ENCODE results near the gene CST4. TPM values are rescaled to one million over a fixed set of nuclear protein-coding genes. Genes with fewer than 3 reads are reported as not detected.

CST4 gene
- total and polyA plus RNA-seq, 2 experiments from 2014 or later, result 0.23 TPM; not detected in 1

DNA sequence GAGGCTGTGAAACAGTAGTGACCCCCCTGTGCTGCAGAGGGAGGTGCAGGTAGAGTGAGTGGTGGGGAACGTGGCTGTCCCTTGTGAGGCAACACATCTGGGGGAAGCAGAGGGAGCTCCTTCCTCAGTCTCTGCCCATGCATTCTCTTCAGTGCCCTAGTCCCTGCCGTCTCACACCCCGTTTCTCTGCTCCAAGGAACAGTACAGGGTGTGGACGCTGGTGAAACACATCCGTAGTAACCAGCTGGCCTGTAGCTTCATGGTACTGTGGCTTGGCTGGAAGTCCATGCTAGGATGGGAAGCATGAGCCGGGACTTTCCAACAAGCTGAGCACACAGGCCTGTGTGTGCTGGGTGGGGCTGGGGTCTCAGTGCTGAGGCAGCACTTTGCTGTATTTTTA, 25.7 kb downstream of the CST4 start:
- no peaks in the 10 kb centered on the region for H4K20me1 ChIP-seq (ENCODE audit: insufficient read depth, poor library complexity, severe bottlenecking)
- DNase-seq (ENCODE audit: low spot score), result no peak
- TF ChIP-seq EZH2 (IDR thresholded peaks at IDR 0.05; ENCODE audit: borderline replicate concordance) (no peak), EZH2phosphoT487 (IDR thresholded peaks at IDR 0.05; ENCODE audit: low read depth, severe bottlenecking, unreplicated experiment) (no peak), CTCF (IDR thresholded peaks at IDR 0.05; ENCODE audit: poor library complexity) (no peak)
- no peak overlapping the region for H2AFZ ChIP-seq
- no peaks in the 10 kb centered on the region for H3K79me2 ChIP-seq
- H3K9me2 ChIP-seq (replicated peaks; ENCODE audit: insufficient read depth), result no peaks in the 10 kb centered on the region
- 92% methylated on average over 6 of the region's 6 CpGs for WGBS (ENCODE audit: low lambda C conversion rate, missing lambda C conversion rate)
- no peaks in the 10 kb centered on the region for H3K36me3 ChIP-seq (replicated peaks; ENCODE audit: insufficient read depth, low read depth)
- H3K4me1 ChIP-seq (ENCODE audit: insufficient read depth), result peaks cover 28% of the 10 kb centered on the region
- H3K4me2 ChIP-seq, result no peak overlapping the region
- no peak overlapping the region for H3K27ac ChIP-seq
- H3K9me3 ChIP-seq (ENCODE audit: low read depth), result no peaks in the 10 kb centered on the region
- H3K27me3 ChIP-seq, result no peaks in the 10 kb centered on the region
- no peak overlapping the region for H3K4me3 ChIP-seq

DNA sequence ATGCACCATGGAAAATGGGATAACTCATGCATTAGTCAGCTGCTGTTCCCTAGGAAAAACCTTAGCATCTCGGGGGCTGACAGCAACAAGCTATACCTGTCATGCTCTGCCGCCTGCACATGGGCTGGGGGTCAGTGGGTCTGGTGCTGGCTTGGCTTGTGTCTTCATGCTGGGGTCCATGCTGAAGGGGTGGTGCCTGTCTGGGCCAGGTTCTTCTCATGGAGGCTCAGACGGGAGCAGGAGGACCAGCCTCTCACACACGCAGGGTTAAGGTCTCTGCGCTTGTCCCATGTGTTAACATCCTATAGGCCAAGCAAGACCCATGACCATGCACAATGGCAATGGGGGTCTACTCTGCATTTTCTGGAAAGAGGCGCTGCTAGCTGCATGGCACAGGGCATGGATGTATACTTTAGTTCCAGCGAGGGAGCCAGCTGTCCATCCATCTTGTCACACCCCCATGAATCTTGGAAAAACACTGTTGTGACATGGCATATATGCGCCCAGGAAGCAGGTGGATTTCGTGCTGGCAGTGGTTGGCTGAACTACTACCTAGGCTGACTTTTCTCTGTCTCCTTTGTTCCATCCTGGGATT, 26.5 kb downstream of the CST4 start:
- no peak overlapping the region for H3K27ac ChIP-seq
- DNase-seq (ENCODE audit: low spot score), result no peak
- peaks cover 34% of the 10 kb centered on the region for H3K4me1 ChIP-seq (ENCODE audit: insufficient read depth)
- H3K9me2 ChIP-seq (replicated peaks; ENCODE audit: insufficient read depth), result no peaks in the 10 kb centered on the region
- 93% methylated on average over 9 of the region's 9 CpGs for WGBS (ENCODE audit: low lambda C conversion rate, missing lambda C conversion rate)
- TF ChIP-seq EZH2 (IDR thresholded peaks at IDR 0.05; ENCODE audit: borderline replicate concordance) (no peak), CTCF (IDR thresholded peaks at IDR 0.05; ENCODE audit: poor library complexity) (no peak), EZH2phosphoT487 (IDR thresholded peaks at IDR 0.05; ENCODE audit: low read depth, severe bottlenecking, unreplicated experiment) (no peak)
- H4K20me1 ChIP-seq (ENCODE audit: insufficient read depth, poor library complexity, severe bottlenecking), result no peaks in the 10 kb centered on the region
- no peak overlapping the region for H3K4me3 ChIP-seq
- no peaks in the 10 kb centered on the region for H3K36me3 ChIP-seq (replicated peaks; ENCODE audit: insufficient read depth, low read depth)
- no peaks in the 10 kb centered on the region for H3K79me2 ChIP-seq
- no peaks in the 10 kb centered on the region for H3K9me3 ChIP-seq (ENCODE audit: low read depth)
- H3K4me2 ChIP-seq, result no peak overlapping the region
- no peaks in the 10 kb centered on the region for H3K27me3 ChIP-seq
- no peak overlapping the region for H2AFZ ChIP-seq

DNA sequence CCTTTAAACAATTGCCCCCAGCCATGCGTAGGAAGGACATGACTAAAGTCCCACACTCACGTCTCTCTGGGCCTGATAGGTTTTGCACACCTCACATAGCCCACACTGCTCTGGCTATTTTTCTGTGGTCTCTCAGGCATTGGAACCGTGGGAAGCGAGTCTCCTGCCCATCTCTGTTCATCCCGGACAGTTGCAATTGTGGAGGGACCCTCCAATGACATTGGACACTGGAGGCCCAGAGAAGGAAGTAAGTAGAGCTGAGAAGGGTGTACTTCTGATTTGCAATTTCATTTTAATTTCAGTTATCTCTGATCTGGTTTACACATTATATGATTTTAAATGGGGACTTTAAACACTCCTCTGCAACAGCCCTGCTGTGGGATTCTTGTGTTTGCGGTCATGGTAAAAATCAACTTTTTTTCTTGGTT, 27.8 kb downstream of the CST4 start:
- WGBS (ENCODE audit: low lambda C conversion rate, missing lambda C conversion rate), result 88% methylated on average over 6 of the region's 6 CpGs
- Histone ChIP-seq H3K36me3 (replicated peaks; ENCODE audit: insufficient read depth, low read depth) (no peaks in the 10 kb centered on the region), H3K79me2 (no peaks in the 10 kb centered on the region), H3K27me3 (no peaks in the 10 kb centered on the region), H2AFZ (no peak overlapping the region), H4K20me1 (ENCODE audit: insufficient read depth, poor library complexity, severe bottlenecking) (no peaks in the 10 kb centered on the region), H3K4me3 (no peak overlapping the region), H3K27ac (peak overlapping the region; percentile 66), H3K4me1 (ENCODE audit: insufficient read depth) (peaks cover 34% of the 10 kb centered on the region), H3K9me2 (replicated peaks; ENCODE audit: insufficient read depth) (no peaks in the 10 kb centered on the region), H3K9me3 (ENCODE audit: low read depth) (no peaks in the 10 kb centered on the region), H3K4me2 (peak overlapping the region; percentile 25)
- no peak for DNase-seq (ENCODE audit: low spot score)
- TF ChIP-seq CTCF (IDR thresholded peaks at IDR 0.05; ENCODE audit: poor library complexity), result no peak
- no peak for TF ChIP-seq EZH2 (IDR thresholded peaks at IDR 0.05; ENCODE audit: borderline replicate concordance)
- TF ChIP-seq EZH2phosphoT487 (IDR thresholded peaks at IDR 0.05; ENCODE audit: low read depth, severe bottlenecking, unreplicated experiment), result no peak

Data from hepatocyte (in vitro differentiated cells).